HTERT RPE-1 (cell line): Measurements from ENCODE around the gene CYP4F2.
"Not testable (repeated sequence)": the region's sequence is repeated elsewhere in the genome, so short reads cannot be mapped to it uniquely, and the experiment has no call there.

ENCODE experiments used
- in situ Hi-C: fragments of 300-500 bp; cut with MboI; formaldehyde crosslinking; loops from 4 replicates; pipeline ENCODE4 v1.14.3; 2020; ENCODE audit warnings: low sequenced_read_pairs

The CYP4F2 gene

DNA sequence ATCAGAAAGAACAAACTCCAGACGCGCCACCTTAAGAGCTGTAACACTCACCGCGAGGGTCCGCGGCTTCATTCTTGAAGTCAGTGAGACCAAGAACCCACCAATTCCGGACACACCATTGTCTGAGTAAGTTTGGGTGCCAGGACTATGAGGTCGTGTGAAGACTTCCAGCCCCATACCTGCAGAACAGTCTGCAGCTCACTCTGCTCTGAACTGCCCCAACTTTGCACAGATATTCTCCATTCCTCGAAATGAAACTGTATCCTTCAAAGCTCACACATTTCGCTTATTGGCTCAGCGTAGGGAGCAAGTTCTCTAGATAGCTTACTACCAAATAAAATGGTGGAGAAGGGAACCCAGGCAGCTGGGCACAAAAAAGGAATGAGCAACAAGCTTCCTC is 2.6 kb upstream of the CYP4F2 start:
- in situ Hi-C loops, result no loop called here

DNA sequence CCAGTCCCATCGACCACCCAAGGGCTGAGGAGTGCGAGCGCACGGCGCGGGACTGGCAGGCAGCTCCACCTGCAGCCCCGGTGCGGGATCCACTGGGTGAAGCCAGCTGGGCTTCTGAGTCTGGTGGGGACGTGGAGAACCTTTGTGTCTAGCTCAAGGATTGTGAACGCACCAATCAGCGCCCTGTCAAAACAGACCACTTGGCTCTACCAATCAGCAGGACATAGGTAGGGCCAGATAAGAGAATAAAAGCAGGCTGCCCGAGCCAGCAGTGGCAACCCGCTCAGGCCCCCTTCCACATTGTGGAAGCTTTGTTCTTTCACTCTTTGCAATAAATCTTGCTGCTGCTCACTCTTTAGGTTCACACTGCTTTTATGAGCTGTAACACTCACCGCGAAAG is 2.2 kb upstream of the CYP4F2 start:
- in situ Hi-C loops, result not testable (repeated sequence)

DNA sequence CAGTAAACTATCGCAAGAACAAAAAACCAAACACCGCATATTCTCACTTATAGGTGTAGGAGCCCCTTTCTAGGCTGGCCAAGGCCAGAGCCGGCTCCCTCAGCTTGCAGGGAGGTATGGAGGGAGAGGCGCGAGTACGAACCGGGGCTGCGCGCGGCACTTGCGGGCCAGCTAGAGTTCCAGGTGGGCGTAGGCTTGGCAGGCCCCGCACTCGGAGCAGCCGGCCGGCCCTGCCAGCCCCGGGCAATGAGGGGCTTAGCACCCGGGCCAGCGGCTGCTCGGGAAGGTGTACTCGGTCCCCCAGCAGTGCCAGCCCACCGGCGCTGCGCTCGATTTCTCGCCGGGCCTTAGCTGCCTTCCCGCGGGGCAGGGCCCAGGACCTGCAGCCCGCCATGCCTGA is 1.7 kb upstream of the CYP4F2 start:
- in situ Hi-C loops, result not testable (repeated sequence)

DNA sequence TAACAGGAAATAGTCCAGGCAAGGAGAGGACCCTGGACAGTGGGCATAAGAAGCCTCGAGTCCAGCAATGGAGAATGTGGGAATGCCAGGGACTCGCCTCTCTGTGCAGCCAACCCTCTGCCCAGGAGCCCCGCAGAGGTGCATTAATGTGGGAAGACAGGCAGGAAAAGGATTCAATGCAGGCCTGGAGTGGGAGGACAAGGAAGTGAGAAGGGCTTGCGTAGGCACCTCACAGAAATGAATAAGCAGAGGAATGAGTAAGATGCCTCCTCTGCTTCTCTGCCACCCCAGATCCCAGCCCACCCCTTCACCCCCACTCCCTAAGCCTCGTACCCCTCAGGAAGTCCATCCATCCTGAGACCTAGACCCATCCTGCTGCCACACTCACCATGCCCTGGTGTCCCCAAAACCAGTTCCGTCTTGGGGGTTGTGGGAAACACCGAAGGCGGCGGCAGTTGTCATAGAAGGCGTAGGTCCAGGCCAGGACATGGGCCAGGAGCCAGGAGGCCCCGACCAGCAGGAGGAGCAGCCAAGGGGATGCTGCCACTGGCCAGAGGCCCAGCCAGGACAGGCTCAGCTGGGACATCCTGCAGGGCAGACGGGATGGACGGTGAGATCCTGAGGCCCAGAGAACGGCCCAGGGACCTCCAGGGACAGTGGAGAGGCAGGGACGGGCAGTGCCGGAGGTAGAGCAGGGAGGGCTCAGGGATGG is 692 bp downstream of the CYP4F2 start:
- in situ Hi-C loops, result no loop called here

DNA sequence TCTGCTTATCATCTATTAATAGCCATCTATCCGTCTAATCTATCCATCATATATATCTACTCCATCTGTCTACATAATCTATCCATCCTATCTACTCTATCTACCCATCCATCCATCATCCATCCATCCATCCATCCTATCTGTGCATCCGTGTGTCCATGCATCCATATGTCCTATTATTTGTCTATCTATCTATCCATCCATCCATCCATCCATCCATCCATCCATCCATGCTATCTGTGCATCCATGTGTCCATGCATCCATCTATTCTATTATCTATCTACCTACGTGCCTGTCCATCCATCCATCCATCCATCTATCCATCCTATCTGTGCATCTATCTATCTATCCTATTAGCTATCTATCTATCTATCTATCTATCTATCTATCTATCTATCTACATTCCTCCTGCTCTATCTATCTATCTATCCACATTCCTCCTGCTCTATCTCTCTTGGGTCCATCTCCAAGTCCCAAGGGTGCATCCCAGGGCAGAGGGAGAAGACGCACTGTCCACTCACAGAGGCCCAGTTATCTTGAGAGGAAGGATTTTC is 1.9 kb downstream of the CYP4F2 start:
- in situ Hi-C loops, result no loop called here

DNA sequence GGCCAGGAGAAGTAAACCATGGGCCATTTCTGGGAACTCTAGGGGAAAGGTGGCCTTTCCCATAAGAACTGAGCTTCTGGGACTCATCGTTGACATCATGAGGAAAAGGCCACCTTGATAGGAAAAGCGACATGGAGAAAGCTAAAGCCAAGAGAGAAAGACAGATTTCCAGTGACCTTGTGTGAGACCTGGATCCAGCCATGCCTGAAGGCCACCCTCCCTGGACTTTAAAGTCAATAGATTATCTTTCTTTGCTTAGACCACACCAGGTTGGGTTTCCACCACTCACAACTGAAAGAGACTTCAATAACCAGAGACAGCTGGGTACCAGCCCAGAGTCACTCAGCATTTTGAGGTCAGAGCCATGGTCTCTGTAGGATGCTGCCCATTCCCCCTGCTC is 3.5 kb downstream of the CYP4F2 start:
- in situ Hi-C loops, result no loop called here

DNA sequence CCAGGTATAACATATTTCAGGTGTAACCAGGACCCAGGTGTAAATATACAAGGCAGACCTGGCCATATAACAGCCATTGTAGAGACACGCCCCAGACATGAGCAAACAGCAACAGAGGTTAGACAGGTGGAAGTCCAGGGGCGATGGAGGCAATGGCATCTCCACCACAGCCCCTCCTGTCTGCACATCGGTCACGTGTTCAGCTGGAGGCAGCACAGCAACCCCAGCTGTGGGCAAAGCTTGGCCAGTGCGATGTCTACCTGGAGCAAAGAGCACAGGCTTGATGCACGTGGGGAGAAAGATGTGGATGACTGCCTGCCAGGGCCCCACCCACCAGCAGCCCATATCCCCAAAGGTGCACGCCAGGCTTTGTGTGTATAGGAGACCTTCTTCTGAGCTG is 4.4 kb downstream of the CYP4F2 start:
- in situ Hi-C loops, result no loop called here

DNA sequence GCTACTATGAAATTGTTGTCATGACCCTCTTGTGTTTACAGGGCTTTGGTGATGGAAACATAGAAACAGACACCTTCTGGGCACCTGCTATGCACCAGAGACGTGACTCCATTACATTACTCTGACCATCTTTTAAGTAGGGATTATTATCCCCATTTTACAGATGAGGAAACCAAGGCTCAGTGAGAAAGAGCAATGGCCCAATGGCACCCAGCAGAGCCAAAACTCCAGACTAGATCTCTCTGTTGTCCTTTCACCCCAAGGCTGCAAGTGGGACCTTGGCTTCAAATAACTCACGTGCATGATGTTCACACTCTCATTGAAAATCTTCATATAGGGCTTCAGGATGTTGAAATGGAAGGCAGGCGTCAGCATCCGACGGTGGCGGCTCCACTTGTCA is 5.9 kb downstream of the CYP4F2 start:
- in situ Hi-C loops, result no loop called here

DNA sequence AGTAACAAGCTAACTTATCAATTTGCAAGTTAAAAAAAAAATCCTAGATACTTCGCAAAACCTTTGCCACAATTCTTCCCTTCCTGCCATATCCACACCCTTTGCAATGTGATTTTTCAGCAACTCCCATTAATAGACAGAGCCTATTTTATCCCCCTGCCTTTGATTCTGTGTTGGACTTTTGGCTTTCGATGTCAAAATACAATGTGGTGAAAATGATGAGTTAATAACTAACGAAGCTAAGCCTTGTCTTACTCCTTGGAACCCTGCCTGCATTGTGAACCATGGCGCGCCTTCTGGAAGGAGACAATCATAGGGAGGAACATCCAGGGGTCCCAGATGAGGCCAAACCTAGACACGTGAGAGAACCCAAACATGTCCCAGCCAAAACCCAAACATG is 6.4 kb downstream of the CYP4F2 start:
- in situ Hi-C loops, result no loop called here

DNA sequence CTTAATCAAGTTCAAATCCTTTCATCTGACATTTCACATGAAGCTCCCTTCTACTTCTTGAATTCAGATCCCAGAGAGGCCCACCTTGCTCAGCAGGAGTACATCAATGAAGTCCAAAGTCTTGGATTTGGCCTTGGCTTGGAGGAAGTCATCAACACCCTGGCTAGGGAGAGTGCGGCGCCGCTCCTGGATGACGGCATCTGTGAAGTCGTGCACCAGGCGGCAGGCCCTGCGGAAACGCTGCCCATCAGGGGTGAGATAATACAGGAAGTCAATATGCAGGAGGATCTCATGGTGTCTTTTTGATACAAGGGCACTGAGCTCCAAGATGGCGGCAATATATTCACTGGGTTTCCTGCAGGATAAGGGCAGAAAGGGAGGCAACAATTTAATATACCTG is 8.5 kb downstream of the CYP4F2 start:
- in situ Hi-C loops, result not testable (repeated sequence)

DNA sequence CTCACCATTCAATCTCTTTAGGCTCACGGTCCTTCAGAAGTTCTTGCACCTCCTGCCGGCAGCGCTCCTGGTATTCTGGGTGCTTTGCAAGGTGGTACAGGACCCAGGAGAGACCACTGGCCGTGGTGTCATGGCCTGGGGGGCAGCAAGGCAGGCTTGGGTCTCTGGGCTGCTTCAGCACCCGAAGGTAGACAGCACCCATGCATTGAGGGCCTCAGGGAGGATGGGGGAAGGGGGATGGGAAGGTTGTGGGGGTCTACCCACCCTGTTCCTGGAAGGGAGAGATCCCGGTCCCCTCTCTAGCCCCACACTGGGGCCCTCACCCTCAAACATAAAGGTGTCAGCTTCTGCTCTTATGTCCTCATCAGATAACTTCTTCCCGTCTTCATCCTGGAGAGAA is 12.0 kb downstream of the CYP4F2 start:
- in situ Hi-C loops, result no loop called here

DNA sequence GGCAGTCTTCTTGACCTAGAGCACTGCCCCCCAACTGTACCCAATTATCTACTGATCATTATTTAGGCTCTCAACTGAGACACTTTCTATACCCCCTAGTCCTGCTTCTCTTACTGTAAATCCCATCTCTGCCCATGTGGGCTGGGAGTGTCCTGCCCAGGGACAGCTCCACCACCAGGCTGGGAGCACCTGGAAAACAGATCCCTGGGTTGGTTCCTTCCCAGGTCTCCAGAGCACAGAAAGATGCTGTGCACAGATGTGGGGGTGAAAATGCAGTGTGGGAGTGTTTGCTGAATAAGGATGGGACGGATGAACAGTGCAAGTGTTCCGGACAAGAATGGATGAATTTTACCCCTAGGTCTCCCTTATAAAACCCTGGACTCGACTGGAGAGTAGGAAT is 12.7 kb downstream of the CYP4F2 start:
- in situ Hi-C loops, result no loop called here

DNA sequence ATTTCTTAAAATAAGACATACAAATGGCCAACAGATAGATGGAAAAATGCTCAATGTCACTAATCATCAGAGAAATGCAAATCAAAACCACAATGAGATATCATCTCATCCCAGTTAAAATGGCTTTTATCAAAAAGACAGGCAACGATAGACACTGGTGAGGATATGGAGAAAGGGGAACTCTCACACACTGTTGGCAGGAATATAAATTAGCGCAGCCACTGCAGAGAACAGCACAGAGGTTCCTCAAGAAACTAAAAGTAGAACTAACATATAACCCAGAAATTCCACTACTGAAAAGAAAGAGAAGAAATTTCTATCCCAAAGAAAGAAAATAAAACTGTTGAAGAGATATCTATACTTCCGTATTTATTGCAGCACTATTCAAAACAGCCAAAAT is 14.5 kb downstream of the CYP4F2 start:
- in situ Hi-C loops, result not testable (repeated sequence)

DNA sequence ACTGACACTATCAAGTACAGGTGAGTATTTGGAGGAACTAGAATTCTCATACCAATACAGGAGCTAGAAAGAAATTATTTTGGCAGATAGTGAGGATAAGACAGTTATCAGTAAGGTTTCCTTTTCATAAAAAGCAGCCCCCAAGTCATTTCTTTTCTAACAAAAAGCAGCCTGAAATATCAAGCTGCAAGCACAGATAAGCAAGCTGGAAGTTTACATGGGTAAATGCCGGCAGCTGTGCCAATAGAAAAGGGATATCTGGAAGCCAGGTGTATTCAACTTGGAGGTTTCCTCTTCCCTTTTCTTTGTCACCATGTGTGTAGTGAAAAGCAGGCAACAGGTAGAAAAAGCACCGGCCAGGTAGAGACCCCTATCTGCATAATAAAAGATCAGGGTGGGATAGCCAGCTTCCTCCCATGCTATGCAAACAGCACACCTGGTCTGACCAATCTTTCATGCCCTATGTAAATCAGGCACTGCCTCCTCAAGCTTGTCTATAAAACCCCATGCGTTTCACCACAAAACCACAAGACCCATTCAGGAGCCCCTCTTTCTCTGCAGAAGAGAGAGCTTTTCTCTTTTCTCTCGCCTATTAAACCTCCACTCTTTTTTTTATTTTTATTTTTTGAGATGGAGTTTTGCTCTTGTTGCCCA is 22.9 kb downstream of the CYP4F2 start:
- in situ Hi-C loops, result no loop called here

DNA sequence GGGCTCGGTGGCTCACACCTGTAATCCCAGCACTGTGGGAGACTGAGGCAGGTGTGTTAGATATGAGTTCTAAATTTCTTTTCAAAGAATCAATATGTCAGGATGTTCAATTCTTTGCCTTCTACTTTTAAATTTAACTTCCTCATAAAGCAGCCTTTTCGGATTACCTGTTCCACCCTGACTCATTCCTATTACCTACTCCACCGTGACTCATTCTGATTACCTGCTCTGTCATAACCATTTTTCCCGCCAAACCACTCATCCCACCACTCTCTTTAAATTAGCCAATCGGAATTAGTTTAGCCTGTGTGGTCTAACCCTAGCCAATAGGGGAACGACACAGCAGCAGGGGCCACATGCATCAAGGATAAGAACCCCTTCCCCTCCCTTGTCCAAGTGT is 24.1 kb downstream of the CYP4F2 start:
- in situ Hi-C loops, result not testable (repeated sequence)

DNA sequence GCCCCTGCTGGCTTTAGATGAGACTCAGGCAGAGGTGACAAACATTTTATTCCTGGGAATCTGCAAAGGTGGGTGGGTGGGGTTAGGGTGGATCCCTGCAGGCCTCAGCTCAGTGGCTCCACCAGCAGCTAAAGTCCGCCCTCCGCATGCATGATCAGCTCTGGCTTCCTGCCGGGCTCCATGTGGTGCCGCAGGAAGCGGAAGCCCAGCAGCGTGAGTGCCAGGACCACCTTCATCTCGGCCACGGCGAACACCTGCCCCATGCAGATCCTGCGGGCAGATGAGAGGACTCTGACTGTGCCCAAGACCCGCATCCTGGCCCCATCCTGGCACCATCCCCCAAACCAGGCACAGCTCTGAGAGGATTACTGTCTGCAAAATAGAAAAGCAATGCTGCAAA is 26.3 kb downstream of the CYP4F2 start:
- in situ Hi-C loops, result no loop called here

DNA sequence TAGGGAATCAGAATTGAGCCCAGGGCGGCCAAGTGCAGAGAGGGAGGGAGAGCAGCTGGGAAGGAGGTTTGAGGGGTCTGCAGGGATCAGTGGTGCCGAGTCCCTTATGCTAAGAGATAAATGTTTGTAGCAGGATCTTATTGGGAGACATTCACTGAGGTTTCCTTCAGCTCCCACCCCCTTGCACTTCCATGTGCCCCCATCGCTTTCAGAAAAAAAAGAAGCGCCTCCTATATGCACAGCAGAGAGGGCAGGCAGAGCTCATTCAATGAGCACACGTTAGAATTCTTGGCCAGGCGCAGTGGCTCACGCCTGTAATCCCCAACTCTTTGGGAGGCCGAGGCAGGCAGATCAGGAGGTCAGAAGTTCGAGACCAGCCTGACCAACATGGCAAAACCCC is 28.0 kb downstream of the CYP4F2 start:
- in situ Hi-C loops, result no loop called here

DNA sequence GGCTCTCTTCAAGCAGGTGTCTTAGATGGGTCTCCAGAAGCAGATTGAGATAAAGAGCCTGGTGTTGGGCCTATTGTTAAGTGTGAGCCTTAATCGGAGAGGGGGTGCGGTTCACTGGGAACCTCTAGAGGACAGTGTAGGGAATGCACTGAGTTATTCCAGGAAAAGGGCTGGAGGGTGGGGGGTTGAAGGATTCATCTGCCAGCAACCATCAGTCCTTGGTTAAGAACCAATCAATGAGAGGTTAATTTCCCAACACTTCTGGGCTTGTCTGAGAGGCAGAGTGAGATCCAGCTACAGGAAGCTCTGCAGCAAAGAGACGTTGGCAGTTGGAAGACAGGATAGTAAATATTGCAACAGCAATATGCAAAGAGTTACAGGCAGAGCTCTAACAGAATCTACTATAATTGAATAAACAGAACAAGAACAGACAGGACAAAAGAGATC is 28.7 kb downstream of the CYP4F2 start:
- in situ Hi-C loops, result no loop called here

DNA sequence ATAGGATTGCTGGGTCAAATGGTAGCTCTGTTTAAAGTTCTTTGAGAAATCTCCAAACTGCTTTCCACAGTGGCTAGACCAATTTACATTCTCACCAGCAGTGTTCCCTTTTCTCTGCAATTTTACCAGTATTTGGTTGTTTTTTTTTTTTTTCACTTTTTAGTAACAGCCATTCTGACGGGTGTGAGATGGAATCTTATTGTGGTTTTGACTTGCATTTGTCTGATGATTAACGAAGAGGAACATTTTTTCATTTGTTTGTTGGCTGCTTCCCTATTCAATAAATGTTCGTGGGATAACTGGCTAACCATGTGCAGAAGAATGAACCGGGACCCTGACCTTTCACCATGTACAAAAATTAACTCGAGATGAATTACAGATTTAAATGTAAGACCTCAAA is 31.2 kb downstream of the CYP4F2 start:
- in situ Hi-C loops, result no loop called here

DNA sequence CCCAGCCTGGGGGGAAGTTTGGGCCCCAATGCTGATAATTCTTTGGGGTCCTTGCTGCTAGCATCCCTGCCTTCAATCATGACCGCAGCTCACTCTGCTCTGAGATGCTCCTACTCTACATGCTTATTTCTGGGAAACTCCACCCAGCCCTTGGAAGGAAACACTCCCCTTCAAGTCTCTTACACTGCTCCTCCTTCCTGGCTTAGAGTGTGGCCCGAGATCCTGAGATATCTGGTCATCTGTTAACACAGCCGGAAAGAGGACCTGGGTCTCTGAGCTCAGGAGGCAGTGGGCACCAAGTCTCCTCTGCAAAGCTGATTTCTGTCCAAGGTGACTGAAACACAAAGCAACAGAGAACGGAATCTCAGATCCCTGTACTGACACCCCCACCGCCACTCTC is 33.0 kb downstream of the CYP4F2 start:
- in situ Hi-C loops, result no loop called here

DNA sequence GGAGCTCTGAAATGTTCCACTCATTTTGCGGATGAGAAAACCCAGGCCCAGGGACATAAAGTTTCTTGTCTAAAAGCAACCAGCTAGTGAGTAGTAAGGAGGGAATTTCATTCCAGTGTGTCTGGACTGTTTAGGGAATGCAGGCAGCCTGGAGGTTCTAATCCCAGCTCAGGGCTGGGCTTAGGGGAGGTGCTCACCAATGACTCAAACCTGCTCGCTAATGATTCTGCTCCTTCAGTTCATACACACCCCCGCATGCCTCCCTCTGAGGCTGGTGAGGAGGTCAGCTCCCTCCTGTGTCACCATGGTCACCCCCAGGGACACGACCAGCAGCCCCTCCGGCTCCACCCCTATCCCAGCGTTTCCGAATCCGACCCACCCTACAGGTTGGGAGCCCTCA is 34.6 kb downstream of the CYP4F2 start:
- in situ Hi-C loops, result no loop called here

DNA sequence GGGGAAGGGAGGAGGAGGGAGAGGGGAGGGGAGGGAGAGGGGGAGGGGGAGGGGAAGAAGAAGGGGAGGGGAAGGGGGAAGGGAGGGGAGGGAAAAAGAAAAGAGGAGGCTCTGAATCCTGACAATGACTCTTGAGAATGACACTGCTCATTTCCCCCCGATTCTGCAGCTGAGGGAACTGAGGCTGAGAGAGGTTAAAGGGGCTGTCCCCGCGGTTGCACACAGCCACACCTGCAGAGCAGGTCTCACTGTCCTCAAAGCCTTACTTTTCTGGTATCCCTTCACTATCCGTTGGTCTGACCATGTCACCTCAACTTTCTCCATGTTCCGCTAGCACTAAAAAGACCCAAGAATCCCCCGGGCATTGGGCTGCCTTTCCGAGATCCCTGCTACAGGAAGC is 35.4 kb downstream of the CYP4F2 start:
- in situ Hi-C loops, result no loop called here

DNA sequence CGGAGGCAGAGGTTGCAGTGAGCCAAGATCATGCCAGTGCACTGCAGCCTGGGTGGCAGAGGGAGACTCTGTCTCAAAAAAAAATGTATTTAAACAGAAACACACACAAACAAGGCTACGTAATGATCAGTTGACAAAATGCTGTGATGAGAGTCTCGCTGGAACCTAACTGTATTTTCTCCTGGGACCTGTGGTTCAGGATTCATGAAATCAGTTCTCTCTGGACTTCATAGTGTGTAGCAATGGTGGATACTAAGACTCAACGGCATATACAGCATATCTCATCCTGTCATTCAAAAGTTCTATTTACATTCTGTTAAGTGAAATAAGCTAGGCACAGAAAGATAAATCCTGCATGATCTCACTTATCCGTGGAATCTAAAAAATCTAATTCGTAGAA is 37.4 kb downstream of the CYP4F2 start:
- in situ Hi-C loops, result no loop called here
